HG03558 (cell line): Measurements from ENCODE around the gene KLHL42.
"Not testable (repeated sequence)": the region's sequence is repeated elsewhere in the genome, so short reads cannot be mapped to it uniquely, and the experiment has no call there.

Experiments
- ATAC-seq: cut with Tn5 transposase; IDR thresholded peaks from one replicate; pipeline ENCODE4 v1.9.1; 2021; ENCODE audit warnings: moderate number of reproducible peaks; ENCODE audit not compliant: unreplicated experiment; ENCODE audit errors: extremely low read depth

KLHL42 gene

GRCh38 chr12:27779920-27780611 is at the start of gene KLHL42, which contains the start of gene MANSC4:
TSS of gene KLHL42 (plus strand) at chr12:27780233. CDS start at chr12:27780331, 98 bp downstream.
TSS of gene MANSC4 (minus strand) at chr12:27780236. CDS start at chr12:27771276, 8,960 bp downstream.
- ATAC-seq = peak; percentile 55

GRCh38 chr12:27732281-27732680 is 47.8 kb upstream of the KLHL42 start:
- ATAC-seq = no peak

- no peak for ATAC-seq
Measured at GRCh38 chr12:27733052-27733656, 46.9 kb upstream of the KLHL42 start.

GRCh38 chr12:27733791-27734190 is 46.2 kb upstream of the KLHL42 start:
- no peak for ATAC-seq

GRCh38 chr12:27734321-27734720 is 45.7 kb upstream of the KLHL42 start:
- not testable (repeated sequence) for ATAC-seq

GRCh38 chr12:27743601-27744000 is 36.4 kb upstream of the KLHL42 start:
- no peak for ATAC-seq

GRCh38 chr12:27745734-27746133 is 34.3 kb upstream of the KLHL42 start:
- not testable (repeated sequence) for ATAC-seq

- ATAC-seq = no peak
Measured at GRCh38 chr12:27747111-27747820, 32.8 kb upstream of the KLHL42 start.

- no peak for ATAC-seq
Measured at GRCh38 chr12:27751386-27752047, 28.5 kb upstream of the KLHL42 start.

GRCh38 chr12:27754795-27755194 is 25.2 kb upstream of the KLHL42 start:
- ATAC-seq = no peak

GRCh38 chr12:27756670-27757195 is 23.3 kb upstream of the KLHL42 start:
- ATAC-seq = no peak

- no peak for ATAC-seq
Measured at GRCh38 chr12:27762757-27763156, 17.3 kb upstream of the KLHL42 start.

- ATAC-seq = no peak
Measured at GRCh38 chr12:27766587-27766986, 13.4 kb upstream of the KLHL42 start.

GRCh38 chr12:27769142-27769673 is 10.8 kb upstream of the KLHL42 start:
- no peak for ATAC-seq

- no peak for ATAC-seq
Measured at GRCh38 chr12:27771481-27772327, 8.3 kb upstream of the KLHL42 start.

GRCh38 chr12:27772328-27773049 is 7.5 kb upstream of the KLHL42 start:
- no peak for ATAC-seq

GRCh38 chr12:27777141-27777540 is 2.9 kb upstream of the KLHL42 start:
- ATAC-seq = no peak

GRCh38 chr12:27778206-27778605 is 1.8 kb upstream of the KLHL42 start:
- no peak for ATAC-seq
